ENCODE results near the gene CYB5D1. TPM values are rescaled to one million over a fixed set of nuclear protein-coding genes. Genes with fewer than 3 reads are reported as not detected.

CYB5D1 gene
- total and polyA plus RNA-seq, 7 experiments from 2014 or later = 7.5 to 14.2 (median 9.0) TPM

DNA sequence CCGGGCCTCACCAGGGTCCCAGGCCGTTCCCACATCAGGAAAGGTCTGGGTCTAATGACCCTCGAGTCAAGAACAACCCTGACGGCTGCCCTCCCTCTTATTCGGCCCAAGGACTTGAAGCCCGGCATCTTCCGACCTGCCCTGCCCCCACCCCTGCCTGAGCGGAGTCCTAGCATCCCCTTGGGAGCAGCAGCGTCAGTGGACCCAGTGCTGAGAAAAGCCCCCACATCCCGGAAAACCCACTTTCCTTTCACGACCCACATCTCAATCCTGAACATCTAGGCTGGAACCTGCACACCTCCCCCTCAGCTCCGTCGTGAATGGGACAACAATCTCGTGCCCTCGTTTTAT is 2.2 kb upstream of the CYB5D1 start:
- peaks cover 34 to 41% of the 10 kb centered on the region in 2 donors for H3K4me1 ChIP-seq (ENCODE audit: control insufficient read depth in 2 of 2, insufficient read depth in 2 of 2, low read length in 2 of 2)
- H3K4me3 ChIP-seq (ENCODE audit: low read length) = no peak overlapping the region

DNA sequence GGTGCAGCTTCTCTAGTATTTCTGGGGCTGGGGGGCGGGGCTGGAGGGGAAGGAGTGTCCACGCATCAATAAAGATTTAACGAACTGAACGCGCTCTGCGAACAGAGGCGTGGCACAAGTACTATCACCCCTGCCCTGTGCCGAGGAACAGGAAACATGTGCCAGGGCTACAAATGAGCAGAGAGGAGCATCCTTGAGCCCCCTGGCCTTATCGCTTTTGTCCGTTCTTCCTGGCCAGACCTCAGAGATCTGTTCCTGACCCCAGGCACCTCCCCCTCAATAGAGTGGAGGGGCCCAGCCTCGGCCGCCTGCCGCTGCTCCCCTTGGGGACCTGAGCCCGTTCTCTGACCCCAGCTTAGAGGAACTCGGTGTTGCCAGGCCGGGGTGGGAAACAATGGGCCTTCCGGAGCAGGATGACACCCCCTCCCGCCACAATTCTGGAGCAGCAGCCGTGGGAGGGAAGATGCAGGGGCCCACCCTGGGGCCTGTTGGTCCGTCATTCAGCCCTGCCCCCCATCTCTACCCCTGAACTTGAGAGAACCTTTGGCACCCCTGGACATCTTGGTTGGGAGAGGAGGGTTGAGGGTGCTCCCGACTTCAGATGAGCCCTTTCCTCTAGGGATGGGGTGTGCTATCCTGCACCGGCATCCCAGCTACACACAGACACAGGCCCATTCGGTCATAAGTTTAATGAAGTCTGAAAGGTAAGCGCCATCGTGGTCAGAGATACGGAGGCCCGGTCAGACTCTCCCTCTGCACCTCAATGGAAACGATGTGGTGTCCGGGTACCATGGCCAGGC is 1.6 kb upstream of the CYB5D1 start:
- Histone ChIP-seq H3K27me3 (ENCODE audit: control insufficient read depth in 2 of 2, insufficient read depth in 2 of 2, low read length in 2 of 2) (no peaks in the 10 kb centered on the region), H3K4me3 (ENCODE audit: low read length) (peak overlapping the region; percentile 70), H3K27ac (ENCODE audit: low read depth, low read length) (peak overlapping the region; percentile 83), H3K9me3 (ENCODE audit: control insufficient read depth in 2 of 3, low read length in 3 of 3) (no peaks in the 10 kb centered on the region), H3K36me3 (ENCODE audit: control insufficient read depth in 2 of 3, insufficient read depth in 3 of 3, low read length in 3 of 3) (peaks cover 0 to 14% (median 5%) of the 10 kb centered on the region in 3 experiments), H3K4me1 (ENCODE audit: control insufficient read depth in 2 of 2, insufficient read depth in 2 of 2, low read length in 2 of 2) (peaks cover 30 to 35% of the 10 kb centered on the region in 2 donors)
- CTCF ChIA-PET = interaction anchor here (0.7 to 1.3 kb wide), 10 partner anchors 17 to 203 kb away, joined by 3 to 10 read pairs (median 4); partner anchors contain the start of gene KDM6B
- POLR2A ChIA-PET = interaction anchor here (0.6 to 2.9 kb wide), 18 partner anchors 8 to 342 kb away, joined by 3 to 83 read pairs (median 5); partner anchors contain the start of genes CHD3, CNTROB, KDM6B and RNF227
- H3K27me3 Mint-ChIP-seq = no peaks in the 10 kb centered on the region
- no peaks in the 10 kb centered on the region for H3K9me3 Mint-ChIP-seq
- H3K4me1 Mint-ChIP-seq = peaks cover 0 to 20% (median 11%) of the 10 kb centered on the region in 7 donors
- H3K27ac Mint-ChIP-seq = no peak overlapping the region
- H3K36me3 Mint-ChIP-seq = peaks cover 2 to 9% (median 4%) of the 10 kb centered on the region in 5 donors
- DNase-seq = peak in 2 of 9 donors; percentile 11 to 50
- intact Hi-C loops (cut with micrococcal nuclease) = loop anchor here (2.0 to 5.0 kb wide), 5 partner anchors 67 to 526 kb away; partner anchors contain the start of gene RPL26 (in 1 of the 2)
- no peak for ATAC-seq
- no peak overlapping the region for H3K4me3 Mint-ChIP-seq

More for the DNA sequence above, 2.2 kb upstream of the CYB5D1 start:
- Mint-ChIP-seq H3K36me3 (peaks cover 2 to 9% (median 4%) of the 10 kb centered on the region in 5 donors), H3K27me3 (no peaks in the 10 kb centered on the region), H3K4me1 (peaks cover 0 to 21% (median 15%) of the 10 kb centered on the region in 7 donors), H3K9me3 (no peaks in the 10 kb centered on the region), H3K4me3 (no peak overlapping the region), H3K27ac (peak overlapping the region in 2 of 9 donors; percentile 31 to 58)
- Histone ChIP-seq H3K27ac (ENCODE audit: low read depth, low read length) (no peak overlapping the region), H3K9me3 (ENCODE audit: control insufficient read depth in 2 of 3, low read length in 3 of 3) (no peaks in the 10 kb centered on the region), H3K36me3 (ENCODE audit: control insufficient read depth in 2 of 3, insufficient read depth in 3 of 3, low read length in 3 of 3) (peaks cover 0 to 14% (median 5%) of the 10 kb centered on the region in 3 experiments), H3K27me3 (ENCODE audit: control insufficient read depth in 2 of 2, insufficient read depth in 2 of 2, low read length in 2 of 2) (no peaks in the 10 kb centered on the region)
- ChIA-PET POLR2A (interaction anchor here (0.6 to 2.9 kb wide), 5 partner anchors 11 to 33 kb away, joined by 4 to 83 read pairs (median 6); partner anchors contain the start of genes CHD3 and KDM6B), CTCF (no interaction called here)
- peak in 1 of 9 donors; percentile 29 for DNase-seq
- ATAC-seq = no peak
- intact Hi-C loops (cut with micrococcal nuclease) = loop anchor here (2.0 to 5.0 kb wide), 5 partner anchors 67 to 527 kb away; partner anchors contain the start of gene RPL26 (in 1 of the 2)

DNA sequence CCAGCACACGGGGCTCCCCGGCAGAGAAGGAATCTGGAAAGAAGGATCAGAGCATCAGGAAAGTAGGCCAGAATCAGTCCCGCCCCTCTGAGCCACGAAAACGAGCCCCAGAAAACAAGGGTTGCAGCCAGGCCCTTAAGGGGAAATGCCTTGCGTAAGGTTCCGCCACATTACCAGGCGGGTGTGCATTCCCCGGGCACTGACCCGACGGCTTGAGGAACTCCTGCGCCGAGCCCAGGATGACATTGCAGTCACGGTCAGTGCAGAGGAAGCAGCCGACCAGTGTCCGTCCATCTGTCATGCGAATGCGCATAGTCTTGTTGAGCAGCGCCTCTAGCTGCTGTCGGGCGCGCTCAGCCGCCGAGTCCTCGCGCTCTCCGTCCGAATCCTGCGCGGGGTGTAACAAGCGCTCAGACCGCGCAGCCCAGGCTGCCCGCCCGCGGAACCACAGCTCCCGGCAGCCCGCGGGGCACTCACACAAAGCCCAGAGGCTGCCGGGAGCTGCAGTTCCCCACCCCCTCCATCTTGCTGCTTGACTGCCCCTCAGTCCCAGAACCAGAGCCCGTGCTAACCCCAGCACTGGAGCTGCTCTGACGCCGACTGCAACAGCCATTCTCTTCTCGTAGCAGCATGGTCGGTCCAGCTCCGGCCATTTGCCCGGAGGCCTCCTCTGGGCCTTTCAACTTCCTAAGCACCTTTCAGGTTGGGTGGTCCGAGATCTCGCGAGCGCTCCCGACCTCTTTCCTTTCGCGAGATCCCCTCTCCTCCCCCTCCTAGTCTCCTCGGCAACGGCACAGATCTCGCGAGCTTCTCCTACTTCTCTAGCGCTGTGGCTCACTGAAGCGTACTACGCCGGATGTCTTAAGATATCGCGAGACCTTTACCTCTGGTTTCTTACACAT is 741 bp upstream of the CYB5D1 start, which contains the start of gene NAA38:
Gene NAA38, minus strand, starts transcription at position 749 of the 902 bp plus-strand sequence. Its CDS starts 96 bp downstream, at position 653.
- peaks cover 0 to 12% (median 5%) of the 10 kb centered on the region in 3 experiments for H3K36me3 ChIP-seq (ENCODE audit: control insufficient read depth in 2 of 3, insufficient read depth in 3 of 3, low read length in 3 of 3)
- peak; percentile 81 to 99 (median 97) for DNase-seq
- ChIA-PET POLR2A (interaction anchor here (0.6 to 2.9 kb wide), 26 partner anchors 9 to 638 kb away, joined by 3 to 83 read pairs (median 4); partner anchors contain the start of genes CHD3, CNTROB, DLG4 and KDM6B), CTCF (interaction anchor here (0.6 to 1.3 kb wide), 19 partner anchors 10 to 203 kb away, joined by 3 to 10 read pairs (median 3); partner anchors contain the start of genes CNTROB, KDM6B and TRAPPC1)
- intact Hi-C loops (cut with micrococcal nuclease) = loop anchor here (1.0 to 5.0 kb wide), 16 partner anchors 13 to 618 kb away; partner anchors contain the start of genes CNTROB (in 2 of the 2), WRAP53 (in 2 of the 2), ALOXE3 (in 1 of the 2) and KDM6B (in 1 of the 2)
- H3K4me1 ChIP-seq (ENCODE audit: control insufficient read depth in 2 of 2, insufficient read depth in 2 of 2, low read length in 2 of 2) = peaks cover 26 to 27% of the 10 kb centered on the region in 2 donors
- H3K4me3 Mint-ChIP-seq = no peak within 1 kb of the TSS
- H3K27ac ChIP-seq (ENCODE audit: low read depth, low read length) = peak within 1 kb of the TSS; percentile 83
- H3K27me3 Mint-ChIP-seq = no peaks in the 10 kb centered on the region
- H3K4me3 ChIP-seq (ENCODE audit: low read length) = peak within 1 kb of the TSS; percentile 70
- H3K9me3 ChIP-seq (ENCODE audit: control insufficient read depth in 2 of 3, low read length in 3 of 3) = no peaks in the 10 kb centered on the region
- peaks cover 2 to 9% (median 4%) of the 10 kb centered on the region in 5 donors for H3K36me3 Mint-ChIP-seq
- ATAC-seq = peak; percentile 87
- H3K4me1 Mint-ChIP-seq = peaks cover 0 to 16% (median 6%) of the 10 kb centered on the region in 7 donors
- no peak within 1 kb of the TSS for H3K27ac Mint-ChIP-seq
- H3K9me3 Mint-ChIP-seq = no peaks in the 10 kb centered on the region
- no peaks in the 10 kb centered on the region for H3K27me3 ChIP-seq (ENCODE audit: control insufficient read depth in 2 of 2, insufficient read depth in 2 of 2, low read length in 2 of 2)

DNA sequence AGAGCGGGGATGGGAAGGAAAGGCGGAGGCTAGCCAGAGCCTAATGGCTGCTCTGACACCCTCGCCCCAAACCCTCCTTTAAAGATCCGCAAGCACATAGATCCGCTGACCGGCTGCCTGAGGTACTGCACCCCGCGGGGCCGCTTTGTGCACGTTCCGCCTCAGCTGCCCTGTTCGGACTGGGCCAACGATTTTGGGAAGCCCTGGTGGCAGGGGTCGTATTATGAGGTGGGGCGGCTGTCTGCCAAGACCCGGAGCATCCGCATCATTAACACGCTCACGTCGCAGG is 663 bp downstream of the CYB5D1 start:
- no peak overlapping the region for H3K4me3 Mint-ChIP-seq
- intact Hi-C loops (cut with micrococcal nuclease) = loop anchor here in 1 of 2 donors (5.0 kb wide), 3 partner anchors 286 to 524 kb away; partner anchors contain the start of gene RPL26
- H3K9me3 Mint-ChIP-seq = no peaks in the 10 kb centered on the region
- ChIA-PET POLR2A (interaction anchor here (0.8 kb wide), 2 partner anchors 11 to 373 kb away, joined by 3 to 4 read pairs; no protein-coding TSS in a partner anchor), CTCF (interaction anchor here (1.0 to 9.1 kb wide), 3 partner anchors 57 to 198 kb away, joined by 3 to 133 read pairs (median 4); no protein-coding TSS in a partner anchor)
- DNase-seq (peak in 1 of 9 donors; percentile 46), ATAC-seq (no peak)
- no peaks in the 10 kb centered on the region for H3K36me3 ChIP-seq (ENCODE audit: control insufficient read depth in 2 of 3, insufficient read depth in 3 of 3, low read length in 3 of 3)
- no peaks in the 10 kb centered on the region for H3K27me3 Mint-ChIP-seq
- H3K27me3 ChIP-seq (ENCODE audit: control insufficient read depth in 2 of 2, insufficient read depth in 2 of 2, low read length in 2 of 2) = no peaks in the 10 kb centered on the region
- H3K27ac ChIP-seq (ENCODE audit: low read depth, low read length) = peak overlapping the region; percentile 83
- no peaks in the 10 kb centered on the region for H3K9me3 ChIP-seq (ENCODE audit: control insufficient read depth in 2 of 3, low read length in 3 of 3)
- H3K4me3 ChIP-seq (ENCODE audit: low read length) = peak overlapping the region; percentile 70
- peaks cover 5 to 20% (median 10%) of the 10 kb centered on the region in 7 donors for H3K4me1 Mint-ChIP-seq
- peaks cover 2 to 9% (median 4%) of the 10 kb centered on the region in 5 donors for H3K36me3 Mint-ChIP-seq
- no peak overlapping the region for H3K27ac Mint-ChIP-seq
- H3K4me1 ChIP-seq (ENCODE audit: control insufficient read depth in 2 of 2, insufficient read depth in 2 of 2, low read length in 2 of 2) = peaks cover 24 to 28% of the 10 kb centered on the region in 2 donors

DNA sequence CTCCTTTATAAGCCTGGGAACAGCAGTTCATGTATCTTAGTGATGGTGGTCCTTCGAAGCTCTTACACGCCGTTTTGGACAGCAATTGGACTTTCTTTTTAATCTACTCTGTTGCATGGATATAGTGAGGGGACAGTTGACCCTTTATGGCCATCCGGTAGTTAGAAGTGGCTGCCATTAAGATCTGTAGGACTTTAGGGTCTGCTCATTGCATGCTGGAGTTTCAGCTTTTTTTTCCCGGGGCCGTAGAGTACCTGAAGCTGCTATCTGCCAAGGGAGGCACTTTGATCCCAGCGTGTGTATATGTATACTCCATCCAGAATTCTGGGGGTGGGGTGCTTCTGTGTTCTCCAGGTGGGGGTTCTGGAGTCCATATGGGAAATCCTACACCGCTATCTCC is 1.2 kb downstream of the CYB5D1 start:
- H3K9me3 ChIP-seq (ENCODE audit: control insufficient read depth in 2 of 3, low read length in 3 of 3) = no peaks in the 10 kb centered on the region
- Mint-ChIP-seq H3K4me3 (no peak overlapping the region), H3K4me1 (peaks cover 5 to 20% (median 10%) of the 10 kb centered on the region in 7 donors), H3K27me3 (no peaks in the 10 kb centered on the region), H3K36me3 (peaks cover 0 to 9% (median 3%) of the 10 kb centered on the region in 5 donors), H3K9me3 (no peaks in the 10 kb centered on the region), H3K27ac (peak overlapping the region in 1 of 9 donors; percentile 67)
- intact Hi-C loops (cut with micrococcal nuclease) = loop anchor here in 1 of 2 donors (5.0 kb wide), 3 partner anchors 287 to 523 kb away; partner anchors contain the start of gene RPL26
- DNase-seq = no peak
- no peak for ATAC-seq
- peak overlapping the region; percentile 83 for H3K27ac ChIP-seq (ENCODE audit: low read depth, low read length)
- POLR2A ChIA-PET = interaction anchor here (0.7 to 1.6 kb wide), 5 partner anchors 10 to 374 kb away, joined by 3 to 4 read pairs (median 3); no protein-coding TSS in a partner anchor
- CTCF ChIA-PET = interaction anchor here (0.7 to 9.1 kb wide), 6 partner anchors 16 to 198 kb away, joined by 3 to 133 read pairs (median 4); no protein-coding TSS in a partner anchor
- H3K4me1 ChIP-seq (ENCODE audit: control insufficient read depth in 2 of 2, insufficient read depth in 2 of 2, low read length in 2 of 2) = peaks cover 24 to 28% of the 10 kb centered on the region in 2 donors
- H3K36me3 ChIP-seq (ENCODE audit: control insufficient read depth in 2 of 3, insufficient read depth in 3 of 3, low read length in 3 of 3) = no peaks in the 10 kb centered on the region
- H3K27me3 ChIP-seq (ENCODE audit: control insufficient read depth in 2 of 2, insufficient read depth in 2 of 2, low read length in 2 of 2) = no peaks in the 10 kb centered on the region
- H3K4me3 ChIP-seq (ENCODE audit: low read length) = peak overlapping the region; percentile 70
